NT2/D1 (cell line): Measurements from ENCODE around the gene ADCY10.

ENCODE experiments used
- SUZ12 ChIP-seq: IDR thresholded peaks from 2 replicates; pipeline ENCODE4 v1.6.1; 2011; ENCODE audit not compliant: insufficient read length, insufficient read depth; ENCODE audit errors: extremely low read depth
- YY1 ChIP-seq: IDR thresholded peaks from 2 replicates; pipeline ENCODE4 v1.6.1; 2011; ENCODE audit not compliant: insufficient read length, insufficient read depth

- TF ChIP-seq SUZ12: no peak
- TF ChIP-seq YY1: no peak
These were observed 14.7 kb downstream of the ADCY10 start for GRCh38 chr1:167899253-167899681.
